Esophagus squamous epithelium (tissue), 5 donors: ENCODE measurements around the gene HBS1L. TPM values are rescaled to one million over a fixed set of nuclear protein-coding genes. Genes with fewer than 3 reads are reported as not detected.
A peak's percentile ranks its signal among the peaks of the same experiment; 100 is the strongest.

ENCODE experiments used
- DNase-seq: peaks from one replicate; lab custom pipeline; 2025; lab: John Stamatoyannopoulos, UW
- H3K27ac ChIP-seq, 4 donors: fragments of 200-600 bp; sonication (generic); one replicate each; pipeline ENCODE4 v1.5.1; 2016 to 2019; ENCODE audit warnings: mild to moderate bottlenecking in 1 of 4
- H3K27me3 ChIP-seq, 4 donors: fragments of 200-600 bp; sonication (generic); 1 replicate in 3 of 4; 2 replicates in 1 of 4; pipeline versions ENCODE4 v1.5.1 to v1.6.0; 2017 to 2021; ENCODE audit warnings: antibody characterized with exemption in 1 of 4
- H3K36me3 ChIP-seq, 3 donors: fragments of 200-600 bp; sonication (generic); one replicate each; pipeline ENCODE4 v1.5.1; 2016 to 2019
- H3K4me1 ChIP-seq, 3 donors: fragments of 200-600 bp; sonication (generic); one replicate each; pipeline ENCODE4 v1.5.1; 2017 to 2019
- H3K4me3 ChIP-seq, 4 donors: fragments of 200-600 bp; sonication (generic); 1 replicate in 3 of 4; 2 replicates in 1 of 4; pipeline ENCODE4 v1.5.1; 2016 to 2019; ENCODE audit warnings: mild to moderate bottlenecking in 2 of 4, moderate library complexity in 1 of 4
- H3K9me3 ChIP-seq, 3 donors: fragments of 200-600 bp; sonication (generic); one replicate each; pipeline ENCODE4 v1.5.1; 2016 to 2019
- CTCF ChIP-seq, 6 experiments: fragments of 450-650 bp in 4 of 6; fragments of 200-600 bp in 2 of 6; sonication (generic) in 2 of 6; IDR thresholded peaks; one replicate each; pipeline ENCODE4 v1.5.1; 2016 to 2019; ENCODE audit warnings: antibody characterized with exemption in 6 of 6, mild to moderate bottlenecking in 4 of 6, moderate library complexity in 4 of 6
- POLR2A ChIP-seq, 4 donors: fragments of 450-650 bp; IDR thresholded peaks; one replicate each; pipeline ENCODE4 v1.6.1; 2017; ENCODE audit warnings: antibody characterized with exemption in 4 of 4, mild to moderate bottlenecking in 4 of 4, moderate library complexity in 3 of 4
- WGBS, 2 donors: methylation state at CpG; one replicate each; pipeline ENCODE4 v1.1.5; 2018; 5-methylcytosine and 5-hydroxymethylcytosine counted together
- intact Hi-C: fragments of 100-400 bp; cut with DNase I; formaldehyde crosslinking; loops from one replicate; pipeline ENCODE4 v1.15.0; 2022
- total RNA-seq, 4 donors: library from RNA; depleted of rRNA; stranded (reverse); fragments of >200 nt; gene quantifications; one replicate each; pipeline ENCODE4 v1.1.0, GENCODE V29; 2016
- donor health status: DM: yes; HTN: yes; CAD: no.

HBS1L gene
- 10 to 100 TPM; 41.6 to 65.3 (median 45.8) TPM for total RNA-seq

DNA sequence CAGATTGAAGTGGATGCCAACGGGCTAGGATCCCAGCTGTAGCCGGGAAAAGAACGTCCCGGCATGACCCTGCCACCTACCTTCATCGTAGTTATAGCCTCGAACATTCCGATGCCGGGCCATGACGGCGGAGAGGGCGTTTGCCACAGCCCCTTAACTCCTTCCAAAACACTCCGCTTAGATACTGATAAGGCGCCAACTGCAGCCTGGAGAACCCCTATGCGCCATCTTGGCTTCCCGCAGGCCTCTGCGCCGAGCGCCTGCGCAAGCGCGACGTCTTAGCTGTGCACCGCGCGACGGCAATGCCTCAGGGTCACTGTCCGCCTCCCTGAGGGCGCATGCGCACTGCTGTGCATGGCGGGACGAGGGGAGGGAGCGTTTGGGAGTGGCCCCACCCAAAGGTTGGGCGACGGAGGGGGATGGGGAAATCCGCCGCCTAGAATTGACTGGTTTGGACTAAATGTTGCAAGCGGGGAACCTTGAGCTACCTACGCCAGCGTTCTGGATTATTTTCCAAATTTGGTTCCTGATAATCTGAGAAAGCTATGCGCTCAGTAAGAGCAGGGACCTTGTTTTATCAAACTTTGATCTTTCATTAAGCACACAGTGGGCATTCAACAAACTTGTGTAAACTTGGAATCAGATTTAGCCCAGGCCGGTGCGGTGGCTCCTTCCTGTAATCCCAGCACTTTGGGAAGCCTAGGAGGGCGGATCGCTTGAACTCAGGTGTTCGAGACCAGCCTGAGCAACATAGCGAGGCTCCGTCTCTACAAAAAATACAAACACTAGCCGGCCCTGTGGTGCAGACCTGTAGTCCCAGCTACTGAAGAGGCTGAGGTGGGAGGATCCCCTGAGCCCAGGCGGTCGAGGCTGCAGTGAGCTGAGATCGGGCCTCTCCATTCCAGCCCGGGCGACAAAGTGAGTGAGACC lies at the start of gene HBS1L:
TSS of gene HBS1L (minus strand) at position 254 of the 930 bp plus-strand sequence. CDS start at position 123, 131 bp downstream.
- Histone ChIP-seq H3K27me3 (no peaks in the 10 kb centered on the region), H3K36me3 (peaks cover 0 to 2% (median 0%) of the 10 kb centered on the region in 3 donors), H3K4me1 (peaks cover 9 to 35% (median 14%) of the 10 kb centered on the region in 3 donors), H3K27ac (peak within 1 kb of the TSS; percentile 85 to 95 (median 90)), H3K9me3 (no peaks in the 10 kb centered on the region), H3K4me3 (peak within 1 kb of the TSS; percentile 73 to 89 (median 85))
- DNase-seq: peak; percentile 67
- TF ChIP-seq CTCF (IDR thresholded peaks at IDR 0.05): peak in 1 of 6 experiments; percentile 54
- TF ChIP-seq POLR2A (IDR thresholded peaks at IDR 0.05): peak in 3 of 4 donors; percentile 74 to 92 (median 91)
- intact Hi-C loops: no loop called here
- 33 to 39% methylated on average over 12 to 14 of the region's 53 CpGs for WGBS, 2 donors

DNA sequence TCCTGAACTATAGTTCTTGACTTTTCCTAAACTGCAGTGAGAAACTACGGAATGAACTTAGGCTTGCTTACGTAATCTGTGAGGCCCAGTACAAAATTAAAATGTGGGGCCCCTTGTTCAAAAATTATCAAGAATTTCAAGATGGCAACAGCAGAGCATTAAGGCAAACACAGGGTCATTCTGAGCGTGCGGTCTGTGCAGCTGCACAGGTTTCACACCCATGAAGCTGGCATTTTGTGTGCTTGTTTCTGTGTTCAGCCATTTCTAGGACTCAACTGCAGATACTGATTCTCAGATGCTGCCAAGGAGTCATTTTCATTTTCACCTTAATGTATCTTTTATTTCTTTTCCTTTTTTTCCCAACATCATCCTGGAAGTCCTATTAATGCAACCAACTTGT lies 49.6 kb upstream of the HBS1L start:
- Histone ChIP-seq H3K9me3 (no peaks in the 10 kb centered on the region), H3K4me3 (no peak overlapping the region), H3K27me3 (no peaks in the 10 kb centered on the region), H3K27ac (no peak overlapping the region), H3K36me3 (no peaks in the 10 kb centered on the region), H3K4me1 (no peaks in the 10 kb centered on the region)
- TF ChIP-seq POLR2A (IDR thresholded peaks at IDR 0.05) (no peak), CTCF (IDR thresholded peaks at IDR 0.05) (no peak)
- intact Hi-C loops: no loop called here
- no peak for DNase-seq
- WGBS, 2 donors: 82 to 92% methylated on average over 4 of the region's 4 CpGs

DNA sequence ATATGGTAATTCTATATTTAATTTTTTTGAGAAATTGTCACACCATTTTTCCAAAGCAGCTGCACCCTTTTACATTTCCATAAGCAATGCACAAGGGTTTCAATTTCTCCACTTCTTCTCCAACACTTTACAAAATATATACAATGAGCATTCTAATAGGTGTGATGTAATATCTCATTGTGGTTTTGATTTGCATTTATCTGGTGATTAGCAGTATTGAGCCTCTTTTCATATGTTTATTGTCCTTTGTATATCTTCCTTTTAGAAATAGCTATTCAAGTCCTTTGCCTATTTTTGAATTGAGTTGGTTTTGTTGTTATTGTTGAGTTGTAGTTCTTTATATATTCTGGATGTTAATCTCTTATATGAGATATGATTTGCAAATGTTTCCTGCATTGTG lies 47.6 kb upstream of the HBS1L start:
- intact Hi-C loops: no loop called here

GRCh38 chr6:135097172-135097571 lies 42.5 kb upstream of the HBS1L start:
- no peaks in the 10 kb centered on the region for H3K27me3 ChIP-seq
- no peak for DNase-seq
- intact Hi-C loops: no loop called here
- no peak overlapping the region for H3K27ac ChIP-seq
- no peaks in the 10 kb centered on the region for H3K36me3 ChIP-seq
- no peaks in the 10 kb centered on the region for H3K9me3 ChIP-seq
- no peaks in the 10 kb centered on the region for H3K4me1 ChIP-seq
- no peak overlapping the region for H3K4me3 ChIP-seq
- WGBS, 2 donors: 65 to 82% methylated on average over 5 of the region's 5 CpGs
- TF ChIP-seq POLR2A (IDR thresholded peaks at IDR 0.05): no peak

More for the DNA sequence above, 47.6 kb upstream of the HBS1L start:
- Histone ChIP-seq H3K4me1 (no peaks in the 10 kb centered on the region), H3K27me3 (no peaks in the 10 kb centered on the region), H3K4me3 (no peak overlapping the region), H3K36me3 (no peaks in the 10 kb centered on the region), H3K27ac (no peak overlapping the region), H3K9me3 (no peaks in the 10 kb centered on the region)
- DNase-seq: no peak
- no peak for TF ChIP-seq POLR2A (IDR thresholded peaks at IDR 0.05)
- TF ChIP-seq CTCF (IDR thresholded peaks at IDR 0.05): no peak

- intact Hi-C loops: no loop called here
- H3K27me3 ChIP-seq: no peaks in the 10 kb centered on the region
- H3K9me3 ChIP-seq: no peaks in the 10 kb centered on the region
- H3K4me1 ChIP-seq: no peaks in the 10 kb centered on the region
- DNase-seq: no peak
- WGBS, 2 donors: 49 to 70% methylated on average over 3 of the region's 3 CpGs
- no peak overlapping the region for H3K27ac ChIP-seq
- TF ChIP-seq CTCF (IDR thresholded peaks at IDR 0.05) (no peak), POLR2A (IDR thresholded peaks at IDR 0.05) (no peak)
- no peak overlapping the region for H3K4me3 ChIP-seq
- no peaks in the 10 kb centered on the region for H3K36me3 ChIP-seq
Observed at GRCh38 chr6:135096403-135097130, 41.9 kb upstream of the HBS1L start.
